ENCODE measurements around the gene TESK2. TPM values are rescaled to one million over a fixed set of nuclear protein-coding genes. Genes with fewer than 3 reads are reported as not detected.

The TESK2 gene
- total and polyA plus RNA-seq, 2 of the 8 experiments (the other 6 are each of a cell fraction or from before 2014, with no cell fraction given), result 10.8 to 12.6 TPM

DNA sequence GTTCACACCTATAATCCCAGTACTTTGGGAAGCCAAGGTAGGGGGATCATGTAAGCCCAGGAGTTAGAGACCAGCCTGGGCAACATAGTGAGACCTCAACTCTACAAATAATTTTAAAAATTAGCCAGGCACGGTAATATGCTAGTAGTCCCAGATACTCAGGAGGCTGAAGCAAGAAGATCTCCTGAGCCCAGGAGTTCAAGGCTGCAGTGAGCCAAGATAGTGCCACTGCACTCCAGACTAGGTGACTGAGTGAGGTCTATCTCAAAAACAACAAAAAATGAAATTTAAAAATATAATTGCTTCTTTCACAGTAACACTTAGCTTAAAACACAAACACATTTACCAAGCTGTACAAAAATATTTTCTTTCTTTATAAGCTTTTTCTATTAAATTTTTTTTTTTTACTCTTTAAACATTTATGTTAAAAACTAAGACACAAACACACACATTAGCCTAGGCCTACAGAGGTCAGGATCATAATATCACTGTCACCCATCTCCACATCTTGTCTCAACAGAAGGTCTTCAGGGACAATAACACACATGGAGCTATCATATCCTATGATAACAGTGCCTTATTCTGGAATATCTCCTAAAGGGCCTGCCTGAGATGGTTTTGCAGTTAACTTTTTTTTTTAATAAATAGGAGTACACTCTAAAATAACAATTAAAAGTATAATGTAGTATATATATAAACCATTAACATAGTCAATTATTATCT, 43.9 kb downstream of the TESK2 start:
- Histone ChIP-seq H3K56ac (replicated peaks; ENCODE audit: insufficient read length, low read depth, low read length) (no peak overlapping the region), H3K4me2 (ENCODE audit: insufficient read depth in 1 of 2, low read depth in 2 of 2, low read length in 2 of 2) (no peak overlapping the region), H2AFZ (ENCODE audit: low read length) (no peak overlapping the region), H3K4ac (replicated peaks; ENCODE audit: insufficient read length, low read depth, low read length) (no peak overlapping the region), H3K9me3 (ENCODE audit: insufficient read depth in 2 of 2, low read depth in 1 of 2, low read length in 1 of 2) (no peaks in the 10 kb centered on the region), H4K5ac (ENCODE audit: insufficient read length, low read depth, low read length) (no peak overlapping the region), H3K23ac (ENCODE audit: insufficient read length) (no peak overlapping the region), H4K20me1 (replicated peaks in 1 of 2; ENCODE audit: control insufficient read depth in 1 of 2, insufficient read depth in 2 of 2, low read length in 2 of 2) (no peaks in the 10 kb centered on the region), H3K27ac (ENCODE audit: low read depth, low read length) (no peak overlapping the region), H3K79me2 (ENCODE audit: control insufficient read depth in 1 of 2, insufficient read depth in 2 of 2, low read length in 2 of 2) (no peaks in the 10 kb centered on the region), H3K4me1 (replicated peaks in 1 of 4; ENCODE audit: control insufficient read depth in 3 of 4, insufficient read depth in 4 of 4, low read length in 3 of 4) (peaks cover 0 to 3% (median 0%) of the 10 kb centered on the region in 4 experiments; a peak in 2 of 7 replicates), H2BK120ac (replicated peaks; ENCODE audit: low read depth, low read length) (no peak overlapping the region), H3K27me3 (replicated peaks in 1 of 4; ENCODE audit: control insufficient read depth in 3 of 4, extremely low read depth in 1 of 4, insufficient read depth in 3 of 4, low read length in 3 of 4) (no peaks in the 10 kb centered on the region), H2AK5ac (ENCODE audit: low read depth, low read length) (no peak overlapping the region), H3K36me3 (ENCODE audit: control insufficient read depth in 2 of 4, insufficient read depth in 4 of 4, low read length in 3 of 4) (no peaks in the 10 kb centered on the region), H4K8ac (ENCODE audit: extremely low read depth, insufficient read depth, low read length) (no peak overlapping the region), H2BK20ac (ENCODE audit: low read length) (no peak overlapping the region), H3K79me1 (ENCODE audit: low read depth, low read length) (no peaks in the 10 kb centered on the region; the same call in 1 of the 2 replicates), H2BK15ac (ENCODE audit: low read length) (no peak overlapping the region), H3K9ac (replicated peaks in 1 of 4; ENCODE audit: extremely low read depth in 1 of 4, low read depth in 3 of 4, low read length in 3 of 4) (no peak overlapping the region), H2BK5ac (ENCODE audit: low read depth, low read length) (no peak overlapping the region), H4K91ac (replicated peaks; ENCODE audit: insufficient read length, low read length) (no peak overlapping the region), H3K4me3 (ENCODE audit: extremely low read depth in 1 of 4, insufficient read depth in 2 of 4, low read depth in 3 of 4, low read length in 4 of 4) (no peak overlapping the region), H3K18ac (ENCODE audit: extremely low read depth, low read length) (no peak overlapping the region), H3K14ac (ENCODE audit: insufficient read length) (no peak overlapping the region), H2BK12ac (ENCODE audit: low read depth, low read length) (no peak overlapping the region), H3K23me2 (ENCODE audit: low read depth, low read length) (no peaks in the 10 kb centered on the region)
- 83% methylated on average over 1 of the region's 1 CpG; no CpG with 5 or more reads in 1 of the 2 experiments for WGBS, 2 experiments (ENCODE audit: extremely low coverage in 1 of 2, insufficient coverage in 1 of 2, insufficient read length in 1 of 2, insufficient replicate concordance in 2 of 2, low coverage in 1 of 2, low lambda C conversion rate in 2 of 2, missing lambda C conversion rate in 1 of 2)
- DNase-seq (ENCODE audit: low read depth in 1 of 2, low spot score in 2 of 2) (no peak), FAIRE-seq (no peak)
- TF ChIP-seq EZH2 (IDR thresholded peaks at IDR 0.05; ENCODE audit: low read depth, low read length, severe bottlenecking), result no peak
- TF ChIP-seq HDAC6 (IDR thresholded peaks at IDR 0.05; ENCODE audit: low read depth, low read length), result no peak
- no peak for TF ChIP-seq TEAD4 (IDR thresholded peaks at IDR 0.05; ENCODE audit: low read depth, low read length)
- POLR2A ChIA-PET (ENCODE audit: partially characterized antibody), result interaction anchor here (1.1 to 1.6 kb wide), 2 partner anchors 21 to 120 kb away, joined by 5 read pairs; partner anchors contain the start of gene HPDL
- CTCF ChIA-PET (ENCODE audit: partially characterized antibody), result interaction anchor here (0.9 kb wide), 1 partner anchor 34 kb away, joined by 3 read pairs; no protein-coding TSS in a partner anchor
